Bronchial epithelial cell (primary cell): ENCODE results near the gene NPY4R. TPM values are rescaled to one million over a fixed set of nuclear protein-coding genes. Genes with fewer than 3 reads are reported as not detected.

Source experiments
- total RNA-seq: library from RNA; depleted of rRNA; stranded (reverse); fragments of >200 nt; gene quantifications from 2 replicates; pipeline ENCODE4 v1.2.1, GENCODE V29; 2014

NPY4R gene
- total RNA-seq, 1 donor from 2014 or later = not detected

Other genes with a start within 250 kb of the NPY4R start
- not detected in 2 replicates for gene ANTXRL, start 179.0 kb downstream of the NPY4R start, total RNA-seq
- gene ANXA8L1, start 90.2 kb downstream of the NPY4R start, total RNA-seq = 60.6 and 153 TPM in 2 replicates
- gene GPRIN2, start 90.7 kb upstream of the NPY4R start, total RNA-seq = 0.53 and 3.2 TPM in 2 replicates
- under 0.01 and 0.13 TPM in 2 replicates for gene SYT15, start 113.2 kb upstream of the NPY4R start, total RNA-seq